GM10266 (cell line): ENCODE data around the gene GADD45B.
"Not testable (repeated sequence)": the region's sequence is repeated elsewhere in the genome, so short reads cannot be mapped to it uniquely, and the experiment has no call there.

Experiments used
- DNase-seq: peaks from one replicate; pipeline ENCODE4 v3.0.0; 2012; ENCODE audit errors: extremely low spot score
- CTCF ChIP-seq: IDR thresholded peaks from 2 replicates; pipeline ENCODE4 v1.5.1; 2012; ENCODE audit warnings: mild to moderate bottlenecking, low read depth; ENCODE audit not compliant: control insufficient read depth, insufficient read depth; ENCODE audit errors: missing control alignments

Gene GADD45B

GRCh38 chr19:2517881-2518601 lies 42.1 kb downstream of the GADD45B start:
- no peak for TF ChIP-seq CTCF
- DNase-seq: no peak

GRCh38 chr19:2518856-2519255 lies 42.9 kb downstream of the GADD45B start:
- DNase-seq: not testable (repeated sequence)

- DNase-seq: no peak
- no peak for TF ChIP-seq CTCF
These were observed 43.6 kb downstream of the GADD45B start for GRCh38 chr19:2519482-2519881.

- TF ChIP-seq CTCF: no peak
- DNase-seq: no peak
These were observed 47.8 kb downstream of the GADD45B start for GRCh38 chr19:2523630-2524311.

GRCh38 chr19:2524361-2524839 lies 48.5 kb downstream of the GADD45B start:
- no peak for TF ChIP-seq CTCF
- DNase-seq: no peak

GRCh38 chr19:2524840-2525723 lies 49.2 kb downstream of the GADD45B start:
- no peak for TF ChIP-seq CTCF
- DNase-seq: no peak

GRCh38 chr19:2527171-2527570 lies 51.2 kb downstream of the GADD45B start:
- DNase-seq: no peak
- no peak for TF ChIP-seq CTCF
